ENCODE measurements around the gene DNAAF5. TPM values are rescaled to one million over a fixed set of nuclear protein-coding genes. Genes with fewer than 3 reads are reported as not detected.

Gene DNAAF5
- total and polyA plus RNA-seq, 2 donors: 10.6 to 20.9 TPM

DNA sequence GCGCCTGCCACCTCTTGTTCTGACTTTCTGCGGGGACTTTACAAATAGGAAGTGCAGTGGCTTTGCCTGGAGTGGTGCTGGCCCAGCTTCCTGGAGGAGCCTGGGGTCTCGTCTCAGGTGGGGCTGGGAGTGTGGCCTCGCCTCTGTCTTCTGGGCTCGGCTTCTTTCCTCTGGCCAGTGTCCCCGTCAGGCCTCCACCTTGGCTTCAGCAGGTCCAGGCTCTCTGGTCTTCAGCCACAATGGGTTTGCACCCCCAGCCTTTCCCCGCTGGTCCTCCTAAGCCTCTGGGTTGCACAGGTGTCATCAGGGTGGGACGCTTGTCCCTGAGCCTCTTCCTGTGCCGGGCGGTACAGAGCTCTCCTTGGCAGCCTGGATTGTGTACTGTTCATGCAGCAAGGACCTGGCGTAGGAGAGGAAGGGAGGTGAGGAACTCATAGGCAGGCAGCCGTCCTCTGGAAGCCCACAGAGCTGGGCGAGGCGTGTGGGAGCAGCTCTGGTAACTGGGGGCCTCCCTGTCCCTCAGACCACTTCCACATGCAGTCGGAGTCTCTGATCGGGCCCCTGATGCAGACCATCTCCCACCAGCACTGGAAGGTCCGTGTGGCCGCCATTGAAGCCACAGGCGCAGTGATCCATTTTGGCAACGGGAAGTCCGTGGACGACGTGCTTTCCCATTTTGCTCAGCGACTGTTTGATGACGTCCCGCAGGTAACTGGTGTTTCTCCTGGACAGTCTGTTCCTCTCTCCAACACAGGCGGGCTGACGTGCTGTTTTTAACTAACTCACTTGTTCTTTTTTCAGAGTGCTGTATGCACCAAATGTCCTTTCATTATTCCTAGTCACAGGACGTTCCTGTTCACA is 2.9 kb downstream of the DNAAF5 start:
- no peak for DNase-seq (ENCODE audit: extremely low spot score)
- H3K27ac ChIP-seq (ENCODE audit: low read depth): no peak overlapping the region
- WGBS: 93% methylated on average over 29 of the region's 29 CpGs
- no peaks in the 10 kb centered on the region for H3K36me3 ChIP-seq (ENCODE audit: insufficient read depth)
- no peaks in the 10 kb centered on the region for H3K4me1 ChIP-seq (ENCODE audit: insufficient read depth)
- H3K4me3 ChIP-seq (ENCODE audit: low read depth, low read length): no peak overlapping the region

GRCh38 chr7:730501-731439 is 4.3 kb downstream of the DNAAF5 start:
- H3K27ac ChIP-seq (ENCODE audit: low read depth): no peak overlapping the region
- no peaks in the 10 kb centered on the region for H3K36me3 ChIP-seq (ENCODE audit: insufficient read depth)

DNA sequence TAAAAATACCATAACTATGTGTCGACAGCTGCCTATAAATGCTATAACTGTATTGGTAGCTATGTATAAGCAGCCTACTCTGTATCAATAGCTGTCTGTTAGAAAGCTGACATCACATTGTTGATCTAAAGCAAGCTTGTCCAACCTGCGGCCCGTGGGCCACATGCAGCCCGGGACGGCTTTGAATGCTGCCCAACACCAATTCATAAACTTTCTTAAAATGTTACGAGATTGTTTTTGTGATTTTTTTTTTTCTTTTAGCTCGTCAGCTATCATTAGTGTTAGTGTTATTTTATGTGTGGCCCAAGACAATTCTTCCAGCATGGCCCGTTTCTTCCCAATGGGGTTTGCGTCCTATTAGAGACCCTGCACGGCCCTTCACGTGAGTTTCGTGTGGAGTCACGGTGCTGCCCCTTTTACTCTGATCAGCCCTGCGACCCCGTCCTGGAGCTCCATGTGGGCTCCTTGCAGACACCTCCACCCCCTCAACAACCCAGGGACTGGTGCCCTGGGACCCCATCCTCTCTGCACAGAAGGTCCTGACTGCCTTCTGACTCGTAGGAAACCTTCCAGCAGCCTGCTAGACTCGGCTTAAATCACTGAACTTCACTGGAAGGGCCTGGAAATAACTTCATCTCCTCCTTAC is 5.1 kb downstream of the DNAAF5 start:
- no peak for DNase-seq (ENCODE audit: extremely low spot score)
- Histone ChIP-seq H3K36me3 (ENCODE audit: insufficient read depth) (no peaks in the 10 kb centered on the region), H3K27ac (ENCODE audit: low read depth) (no peak overlapping the region), H3K4me1 (ENCODE audit: insufficient read depth) (no peaks in the 10 kb centered on the region), H3K4me3 (ENCODE audit: low read depth, low read length) (no peak overlapping the region)
- WGBS: 90% methylated on average over 17 of the region's 17 CpGs

More at GRCh38 chr7:730501-731439, 4.3 kb downstream of the DNAAF5 start:
- DNase-seq (ENCODE audit: extremely low spot score): no peak
- Histone ChIP-seq H3K4me1 (ENCODE audit: insufficient read depth) (no peaks in the 10 kb centered on the region), H3K4me3 (ENCODE audit: low read depth, low read length) (no peak overlapping the region)
- 83% methylated on average over 23 of the region's 23 CpGs for WGBS

DNA sequence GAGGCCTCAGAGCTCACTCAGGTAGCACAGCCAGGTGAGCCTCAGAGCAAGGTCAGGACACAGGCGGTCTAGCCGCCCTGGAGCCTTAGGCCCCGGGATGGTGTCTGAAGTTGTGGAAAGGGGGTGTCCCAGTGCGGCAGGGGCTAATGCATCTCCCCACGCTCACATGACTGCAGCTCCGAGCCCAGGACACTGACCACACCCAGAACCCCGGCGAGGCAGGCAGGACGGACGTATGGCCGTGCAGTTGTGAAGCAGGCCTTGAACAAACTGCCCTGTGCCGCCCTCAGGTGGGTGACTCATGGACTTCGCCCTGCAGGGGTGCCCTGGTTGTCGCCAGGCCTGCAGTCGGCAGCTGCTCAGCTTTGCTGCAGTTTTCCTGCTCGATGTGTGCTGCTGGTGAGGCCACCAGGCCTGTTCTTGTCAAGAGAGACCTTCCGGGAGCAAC is 5.6 kb downstream of the DNAAF5 start:
- no peak for DNase-seq (ENCODE audit: extremely low spot score)
- Histone ChIP-seq H3K36me3 (ENCODE audit: insufficient read depth) (no peaks in the 10 kb centered on the region), H3K4me3 (ENCODE audit: low read depth, low read length) (no peak overlapping the region), H3K27ac (ENCODE audit: low read depth) (no peak overlapping the region), H3K4me1 (ENCODE audit: insufficient read depth) (no peaks in the 10 kb centered on the region)
- 61% methylated on average over 17 of the region's 17 CpGs for WGBS

DNA sequence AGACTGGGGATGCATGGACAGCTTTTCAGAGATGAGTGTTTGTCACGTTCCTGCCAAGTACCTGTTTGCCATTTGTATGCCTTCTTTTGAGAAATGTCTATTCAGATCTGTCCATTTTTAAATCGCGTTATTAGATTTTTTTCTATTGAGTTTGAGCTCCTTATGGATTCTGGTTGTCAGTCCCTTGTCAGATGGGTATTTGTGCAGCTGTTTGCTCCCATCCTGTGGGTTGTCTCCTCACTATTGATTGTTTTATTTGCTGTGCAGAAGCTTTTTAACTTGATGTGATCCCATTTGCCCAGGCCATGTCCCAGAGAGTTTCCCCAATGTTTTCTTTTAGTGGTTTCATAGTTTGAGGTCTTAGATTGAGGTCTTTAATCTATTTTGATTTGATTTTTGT is 6.1 kb downstream of the DNAAF5 start:
- Histone ChIP-seq H3K36me3 (ENCODE audit: insufficient read depth) (no peaks in the 10 kb centered on the region), H3K27ac (ENCODE audit: low read depth) (no peak overlapping the region), H3K4me1 (ENCODE audit: insufficient read depth) (no peaks in the 10 kb centered on the region), H3K4me3 (ENCODE audit: low read depth, low read length) (no peak overlapping the region)
- no peak for DNase-seq (ENCODE audit: extremely low spot score)
- 86% methylated on average over 3 of the region's 3 CpGs for WGBS

DNA sequence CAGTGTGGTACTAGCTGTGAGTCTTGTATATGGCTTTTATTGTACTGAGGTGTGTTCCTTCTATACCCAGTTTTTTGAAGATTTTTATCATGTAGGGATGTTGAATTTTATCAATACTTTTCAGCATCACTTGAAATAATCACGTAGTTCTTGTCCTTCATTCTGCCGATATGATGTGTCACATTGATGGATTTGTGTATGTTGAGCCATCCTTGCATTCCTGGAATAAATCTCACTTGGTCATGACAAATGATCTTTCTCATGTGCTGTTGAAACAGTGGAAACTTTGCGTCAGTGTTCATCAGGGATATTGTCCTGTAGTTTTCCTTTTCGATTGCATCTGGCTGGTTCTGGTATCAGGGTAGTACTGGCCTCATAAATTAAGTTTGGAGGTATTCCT is 7.7 kb downstream of the DNAAF5 start:
- WGBS: 98% methylated on average over 4 of the region's 4 CpGs
- no peaks in the 10 kb centered on the region for H3K36me3 ChIP-seq (ENCODE audit: insufficient read depth)
- H3K4me1 ChIP-seq (ENCODE audit: insufficient read depth): no peaks in the 10 kb centered on the region
- no peak for DNase-seq (ENCODE audit: extremely low spot score)
- no peak overlapping the region for H3K27ac ChIP-seq (ENCODE audit: low read depth)
- no peak overlapping the region for H3K4me3 ChIP-seq (ENCODE audit: low read depth, low read length)

DNA sequence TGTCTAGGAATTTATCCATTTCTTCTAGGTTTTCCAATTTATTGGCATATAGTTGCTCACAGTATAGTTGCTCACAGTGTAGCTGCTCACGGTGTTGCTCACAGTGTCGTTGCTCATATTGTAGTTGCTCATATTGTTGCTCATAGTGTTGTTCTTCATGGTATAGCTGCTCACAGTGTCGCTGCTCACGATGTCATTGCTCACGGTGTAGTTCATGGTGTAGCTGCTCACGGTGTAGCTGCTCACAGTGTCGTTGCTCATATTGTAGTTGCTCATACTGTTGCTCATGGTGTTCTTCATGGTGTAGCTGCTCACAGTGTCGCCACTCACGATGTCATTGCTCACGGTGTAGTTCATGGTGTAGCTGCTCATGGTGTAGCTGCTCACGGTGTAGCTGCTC is 8.3 kb downstream of the DNAAF5 start:
- Histone ChIP-seq H3K4me3 (ENCODE audit: low read depth, low read length) (no peak overlapping the region), H3K4me1 (ENCODE audit: insufficient read depth) (no peaks in the 10 kb centered on the region), H3K36me3 (ENCODE audit: insufficient read depth) (no peaks in the 10 kb centered on the region), H3K27ac (ENCODE audit: low read depth) (no peak overlapping the region)
- 98% methylated on average over 11 of the region's 11 CpGs for WGBS
- DNase-seq (ENCODE audit: extremely low spot score): no peak

GRCh38 chr7:738241-738640 is 11.7 kb downstream of the DNAAF5 start:
- 89% methylated on average over 5 of the region's 5 CpGs for WGBS
- no peaks in the 10 kb centered on the region for H3K4me1 ChIP-seq (ENCODE audit: insufficient read depth)
- peaks cover 5% of the 10 kb centered on the region for H3K36me3 ChIP-seq (ENCODE audit: insufficient read depth)
- H3K4me3 ChIP-seq (ENCODE audit: low read depth, low read length): no peak overlapping the region
- H3K27ac ChIP-seq (ENCODE audit: low read depth): no peak overlapping the region
- no peak for DNase-seq (ENCODE audit: extremely low spot score)

DNA sequence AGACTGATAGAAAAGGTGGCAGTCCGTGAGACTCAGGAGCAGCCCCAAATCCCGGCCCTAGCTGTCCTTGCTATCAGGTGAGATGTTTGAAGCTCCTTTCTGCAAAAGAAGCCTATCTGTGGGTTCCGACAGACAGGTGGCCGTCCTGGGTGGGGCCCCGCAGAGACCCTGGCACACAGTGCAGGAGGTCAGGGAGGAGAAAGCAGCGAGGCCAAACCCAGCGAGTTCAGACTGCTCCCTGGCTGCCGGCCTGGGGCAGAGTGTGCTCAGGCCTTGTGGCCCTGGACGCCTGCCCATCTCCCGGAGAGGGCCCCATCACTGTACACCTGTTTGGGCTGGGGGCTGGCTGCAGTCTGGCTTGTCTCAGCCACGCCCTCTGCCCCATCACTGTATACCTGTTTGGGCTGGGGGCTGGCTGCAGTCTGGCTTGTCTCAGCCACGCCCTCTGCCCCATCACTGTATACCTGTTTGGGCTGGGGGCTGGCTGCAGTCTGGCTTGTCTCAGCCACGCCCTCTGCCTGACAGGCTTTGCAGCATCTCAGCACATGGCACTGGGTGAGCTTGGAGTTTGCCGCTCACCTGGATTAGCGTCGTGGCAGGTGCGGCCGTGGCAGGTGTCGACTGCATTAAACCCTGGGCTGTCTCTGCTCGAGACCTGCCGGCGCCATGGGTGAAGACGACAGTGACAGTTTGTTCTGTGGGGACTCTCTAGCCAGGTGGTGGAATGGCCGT is 12.4 kb downstream of the DNAAF5 start:
- no peak for DNase-seq (ENCODE audit: extremely low spot score)
- WGBS: 92% methylated on average over 24 of the region's 24 CpGs
- H3K4me3 ChIP-seq (ENCODE audit: low read depth, low read length): no peak overlapping the region
- H3K4me1 ChIP-seq (ENCODE audit: insufficient read depth): no peaks in the 10 kb centered on the region
- H3K27ac ChIP-seq (ENCODE audit: low read depth): no peak overlapping the region
- peaks cover 5% of the 10 kb centered on the region for H3K36me3 ChIP-seq (ENCODE audit: insufficient read depth)

DNA sequence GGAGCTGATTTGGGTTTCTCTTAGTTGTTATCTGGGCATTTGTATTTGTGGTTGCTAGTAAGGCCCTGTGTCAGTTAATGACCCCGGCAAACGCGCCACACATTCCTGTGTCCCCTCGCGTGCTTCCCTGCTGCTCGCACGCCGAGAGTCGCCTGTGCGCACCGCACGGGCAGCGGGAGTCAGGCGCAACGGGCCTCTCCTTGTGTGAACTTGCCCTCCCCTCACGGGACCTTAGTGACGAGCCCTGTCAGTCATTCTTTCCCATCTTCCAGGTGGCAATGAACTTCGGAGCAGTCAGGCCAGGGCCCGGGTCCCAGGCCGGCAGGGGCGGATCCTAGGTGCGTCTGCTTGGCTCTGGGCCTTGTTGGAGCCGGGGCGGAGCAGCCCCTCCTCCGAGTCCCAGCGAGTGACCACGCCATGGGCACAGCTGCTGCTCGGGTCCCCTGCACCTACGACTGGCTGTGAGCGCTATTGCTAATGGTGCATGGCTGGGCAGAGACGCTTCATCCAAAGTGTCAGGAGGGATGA is 13.0 kb downstream of the DNAAF5 start:
- no peak for DNase-seq (ENCODE audit: extremely low spot score)
- Histone ChIP-seq H3K27ac (ENCODE audit: low read depth) (no peak overlapping the region), H3K4me3 (ENCODE audit: low read depth, low read length) (no peak overlapping the region), H3K36me3 (ENCODE audit: insufficient read depth) (peaks cover 5% of the 10 kb centered on the region), H3K4me1 (ENCODE audit: insufficient read depth) (no peaks in the 10 kb centered on the region)
- WGBS: 94% methylated on average over 31 of the region's 31 CpGs

DNA sequence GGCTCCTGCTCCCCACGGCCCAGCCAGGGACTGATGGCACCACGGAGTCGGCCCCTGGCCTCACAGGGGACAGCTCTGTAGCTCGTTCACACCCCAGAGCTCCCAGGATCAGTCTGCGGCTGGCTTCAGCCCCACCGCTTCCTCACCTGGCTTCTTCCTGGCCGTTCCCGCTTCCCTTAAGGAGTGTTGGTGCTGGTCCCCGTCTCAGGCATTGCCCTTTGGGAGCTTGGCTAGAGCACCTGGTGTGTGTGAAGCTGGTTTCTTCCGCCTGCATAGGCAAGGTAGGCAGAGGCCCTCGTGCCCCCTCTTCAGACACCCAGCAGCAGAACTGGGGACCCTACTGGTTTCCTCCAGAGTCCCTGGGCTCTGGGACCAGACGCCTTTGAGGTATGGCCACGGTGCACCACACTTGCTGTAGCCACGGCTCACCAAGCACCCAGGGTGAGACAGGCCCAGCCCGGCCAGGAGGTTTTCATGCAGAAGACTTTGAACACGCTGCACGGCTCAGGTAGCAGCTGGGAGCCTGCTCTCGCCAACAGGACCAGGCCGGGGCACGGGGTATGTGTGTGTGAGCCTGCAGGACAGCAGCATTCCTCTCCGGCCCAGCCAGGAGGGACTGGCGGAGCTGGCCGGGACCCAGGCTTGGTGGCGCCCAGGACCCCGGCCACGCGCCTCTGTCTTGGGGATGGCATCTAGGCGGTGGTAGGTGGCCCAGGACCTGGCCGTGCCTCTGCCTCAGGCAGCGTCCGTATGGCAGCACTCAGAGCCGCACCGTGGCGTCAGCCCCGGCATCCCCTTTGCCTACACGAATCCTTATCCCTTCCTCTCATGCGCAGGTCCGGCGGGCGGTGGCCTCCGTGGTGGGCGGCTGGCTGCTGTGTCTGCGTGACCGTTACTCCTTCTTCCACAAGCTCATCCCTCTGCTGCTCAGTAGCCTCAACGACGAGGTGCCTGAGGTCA is 13.8 kb downstream of the DNAAF5 start:
- Histone ChIP-seq H3K4me1 (ENCODE audit: insufficient read depth) (no peaks in the 10 kb centered on the region), H3K27ac (ENCODE audit: low read depth) (no peak overlapping the region), H3K4me3 (ENCODE audit: low read depth, low read length) (no peak overlapping the region), H3K36me3 (ENCODE audit: insufficient read depth) (peaks cover 5% of the 10 kb centered on the region)
- no peak for DNase-seq (ENCODE audit: extremely low spot score)
- 94% methylated on average over 46 of the region's 46 CpGs for WGBS

- no peak for DNase-seq (ENCODE audit: extremely low spot score)
- 95% methylated on average over 17 of the region's 17 CpGs for WGBS
These were observed 14.7 kb downstream of the DNAAF5 start for GRCh38 chr7:741191-741671.

More at GRCh38 chr7:741191-741671, 14.7 kb downstream of the DNAAF5 start:
- peaks cover 5% of the 10 kb centered on the region for H3K36me3 ChIP-seq (ENCODE audit: insufficient read depth)
- no peak overlapping the region for H3K4me3 ChIP-seq (ENCODE audit: low read depth, low read length)
- no peaks in the 10 kb centered on the region for H3K4me1 ChIP-seq (ENCODE audit: insufficient read depth)
- H3K27ac ChIP-seq (ENCODE audit: low read depth): no peak overlapping the region

Measured in urinary bladder (tissue), 4 donors.